Coronary artery (tissue), 2 donors: ENCODE measurements around the gene DHRS7B.
A peak's percentile ranks its signal among the peaks of the same experiment; 100 is the strongest.
"Not testable (repeated sequence)": the region's sequence is repeated elsewhere in the genome, so short reads cannot be mapped to it uniquely, and the experiment has no call there.

Source experiments
- DNase-seq: peaks from one replicate; pipeline ENCODE4 v3.0.0-alpha.2; 2017; ENCODE audit warnings: low spot score
- H3K27ac ChIP-seq, 2 donors: fragments of 200-600 bp; sonication (generic); one replicate each; pipeline ENCODE4 v1.5.1; 2016 to 2019
- H3K4me3 ChIP-seq: fragments of 200-600 bp; sonication (generic); 2 replicates; pipeline ENCODE4 v1.5.1; 2016; ENCODE audit warnings: mild to moderate bottlenecking, moderate library complexity
- CTCF ChIP-seq: fragments of 200-600 bp; sonication (generic); IDR thresholded peaks from one replicate; pipeline ENCODE4 v1.5.1; 2019; ENCODE audit warnings: antibody characterized with exemption

DHRS7B gene

GRCh38 chr17:21098934-21099689 lies 27.7 kb upstream of the DHRS7B start:
- DNase-seq, result no peak
- H3K4me3 ChIP-seq, result peak overlapping the region; percentile 78
- H3K27ac ChIP-seq, result no peak overlapping the region
- TF ChIP-seq CTCF, result no peak

- DNase-seq, result no peak
- Histone ChIP-seq H3K4me3 (no peak overlapping the region), H3K27ac (no peak overlapping the region)
- no peak for TF ChIP-seq CTCF
Measured at GRCh38 chr17:21100636-21101035, 26.1 kb upstream of the DHRS7B start.

- no peak for TF ChIP-seq CTCF
- DNase-seq, result no peak
- Histone ChIP-seq H3K4me3 (no peak overlapping the region), H3K27ac (no peak overlapping the region)
Measured at GRCh38 chr17:21104608-21105007, 22.2 kb upstream of the DHRS7B start.

- no peak for TF ChIP-seq CTCF
- DNase-seq, result no peak
- Histone ChIP-seq H3K27ac (no peak overlapping the region), H3K4me3 (no peak overlapping the region)
Measured at GRCh38 chr17:21105064-21105894, 21.5 kb upstream of the DHRS7B start.

- H3K4me3 ChIP-seq, result no peak overlapping the region
- DNase-seq, result no peak
- no peak for TF ChIP-seq CTCF
- H3K27ac ChIP-seq, result no peak overlapping the region
Measured at GRCh38 chr17:21106316-21106715, 20.4 kb upstream of the DHRS7B start.

GRCh38 chr17:21107067-21107650 lies 19.6 kb upstream of the DHRS7B start:
- not testable (repeated sequence) for H3K4me3 ChIP-seq, H3K27ac ChIP-seq, DNase-seq

- H3K27ac ChIP-seq, result no peak overlapping the region
- DNase-seq, result no peak
- no peak overlapping the region for H3K4me3 ChIP-seq
- no peak for TF ChIP-seq CTCF
Measured at GRCh38 chr17:21108651-21109050, 18.1 kb upstream of the DHRS7B start.
